Neural cell (in vitro differentiated cells): Measurements from ENCODE around the gene RNGTT. TPM values are rescaled to one million over a fixed set of nuclear protein-coding genes. Genes with fewer than 3 reads are reported as not detected.

ENCODE experiments used
- H2AFZ ChIP-seq: fragments of 200-600, 300-800 bp; sonication (generic), shearing (Covaris generic); 2 replicates; pipeline ENCODE4 v1.6.0; 2014; ENCODE audit warnings: low read depth, mild to moderate bottlenecking, antibody characterized with exemption, low read length, moderate library complexity
- H3F3A ChIP-seq: fragments of 200-600 bp; shearing (Covaris generic); 2 replicates; pipeline ENCODE4 v1.6.1; 2016; ENCODE audit warnings: mild to moderate bottlenecking, moderate library complexity, mixed read lengths, antibody characterized with exemption, low read length; ENCODE audit not compliant: insufficient read depth, poor library complexity, severe bottlenecking
- H3K27ac ChIP-seq: fragments of 200-600, 300-800 bp; sonication (generic), shearing (Covaris generic); 2 replicates; pipeline ENCODE4 v1.5.1; 2014; ENCODE audit warnings: mild to moderate bottlenecking, low read length, moderate library complexity
- H3K27me3 ChIP-seq: fragments of 300-800, 200-600 bp; sonication (generic), shearing (Covaris generic); 2 replicates; pipeline ENCODE4 v1.6.0; 2014; ENCODE audit warnings: mild to moderate bottlenecking, low read depth, low read length, moderate library complexity; ENCODE audit not compliant: insufficient read depth
- H3K36me3 ChIP-seq: fragments of 300-800, 200-600 bp; sonication (generic), shearing (Covaris generic); 2 replicates; pipeline ENCODE4 v1.5.1; 2014; ENCODE audit warnings: mild to moderate bottlenecking, antibody characterized with exemption, low read length, moderate library complexity; ENCODE audit not compliant: insufficient read depth
- H3K4me2 ChIP-seq: fragments of 300-800, 200-600 bp; sonication (generic), shearing (Covaris generic); 2 replicates; pipeline ENCODE4 v1.6.0; 2014; ENCODE audit warnings: mild to moderate bottlenecking, low read length
- H3K4me3 ChIP-seq: fragments of 300-800, 200-600 bp; sonication (generic), shearing (Covaris generic); 2 replicates; pipeline ENCODE4 v1.5.1; 2014; ENCODE audit warnings: mild to moderate bottlenecking, low read length, moderate library complexity
- H3K79me2 ChIP-seq: fragments of 200-600 bp; shearing (Covaris generic); replicated peaks from 2 replicates; pipeline ENCODE4 v1.6.0; 2014; ENCODE audit warnings: mild to moderate bottlenecking, low read length, moderate library complexity; ENCODE audit not compliant: insufficient read depth
- H3K9ac ChIP-seq: fragments of 300-800, 200-600 bp; sonication (generic), shearing (Covaris generic); 2 replicates; pipeline ENCODE4 v1.6.1; 2016; ENCODE audit warnings: mild to moderate bottlenecking, low read length, mixed read lengths
- H3K9me2 ChIP-seq: fragments of 200-600 bp; shearing (Covaris generic); 2 replicates; pipeline ENCODE4 v1.6.1; 2016; ENCODE audit warnings: mild to moderate bottlenecking, low read length, mixed read lengths; ENCODE audit not compliant: insufficient read depth
- H3K9me3 ChIP-seq: fragments of 200-600, 300-800 bp; sonication (generic), shearing (Covaris generic); 2 replicates; pipeline ENCODE4 v1.6.1; 2016; ENCODE audit warnings: mild to moderate bottlenecking, mixed run types, low read length, moderate library complexity, mixed read lengths
- H4K20me1 ChIP-seq: fragments of 200-600 bp; shearing (Covaris generic); 2 replicates; pipeline ENCODE4 v1.6.1; 2016; ENCODE audit warnings: mild to moderate bottlenecking, mixed run types; ENCODE audit not compliant: insufficient read depth
- CTCF ChIP-seq: fragments of 450-650 bp; IDR thresholded peaks from 2 replicates; pipeline ENCODE4 v1.5.1; 2014; ENCODE audit warnings: antibody characterized with exemption, mild to moderate bottlenecking, moderate library complexity; ENCODE audit not compliant: poor library complexity, severe bottlenecking
- EP300 ChIP-seq: fragments of 450-650 bp; conservative IDR thresholded peaks from 2 replicates; pipeline ENCODE4 v1.6.1; 2014; ENCODE audit warnings: antibody characterized with exemption, mild to moderate bottlenecking, moderate library complexity; ENCODE audit not compliant: poor library complexity, severe bottlenecking
- EZH2 ChIP-seq: fragments of 200-600, 300-800 bp; shearing (Covaris generic), sonication (generic); IDR thresholded peaks from 2 replicates; pipeline ENCODE4 v1.6.1; 2014; ENCODE audit warnings: antibody characterized with exemption, low read length, borderline replicate concordance, mild to moderate bottlenecking; ENCODE audit not compliant: insufficient read depth, poor library complexity, severe bottlenecking
- MXI1 ChIP-seq: fragments of 450-650 bp; conservative IDR thresholded peaks from 2 replicates; pipeline ENCODE4 v1.6.1; 2014; ENCODE audit warnings: antibody characterized with exemption, mild to moderate bottlenecking; ENCODE audit not compliant: poor library complexity, severe bottlenecking
- POLR2AphosphoS5 ChIP-seq: IDR thresholded peaks from 2 replicates; pipeline ENCODE4 v1.6.1; 2012
- RAD21 ChIP-seq: fragments of 450-650 bp; conservative IDR thresholded peaks from 2 replicates; pipeline ENCODE4 v1.6.1; 2014; ENCODE audit warnings: antibody characterized with exemption, mild to moderate bottlenecking, moderate library complexity
- SMC3 ChIP-seq: fragments of 450-650 bp; conservative IDR thresholded peaks from 2 replicates; pipeline ENCODE4 v1.6.1; 2014; ENCODE audit warnings: antibody characterized with exemption, mild to moderate bottlenecking, moderate library complexity; ENCODE audit not compliant: poor library complexity
- TAF1 ChIP-seq: IDR thresholded peaks from 2 replicates; pipeline ENCODE4 v1.6.1; 2012; ENCODE audit warnings: low read depth
- polyA plus RNA-seq: library from polyadenylated mRNA; depleted of rRNA; stranded (reverse); fragments of >200 nt; gene quantifications from 2 replicates; pipeline ENCODE4 v1.2.3, GENCODE V29; 2014
- TF ChIP-seq, protein P1 (sequence below): IDR thresholded peaks from 2 replicates; pipeline ENCODE4 v1.6.1; 2012; ENCODE audit warnings: borderline replicate concordance

Gene RNGTT
- polyA plus RNA-seq, 1 donor from 2014 or later, result 28.3 TPM

GRCh38 chr6:88631830-88632229 is 331.6 kb downstream of the RNGTT start:
- Histone ChIP-seq H3K4me2 (no peak overlapping the region), H3K9me2 (no peaks in the 10 kb centered on the region), H2AFZ (no peak overlapping the region), H3F3A (no peaks in the 10 kb centered on the region), H3K4me3 (no peak overlapping the region), H3K79me2 (no peaks in the 10 kb centered on the region), H3K9me3 (no peaks in the 10 kb centered on the region), H3K36me3 (no peaks in the 10 kb centered on the region), H4K20me1 (no peaks in the 10 kb centered on the region), H3K9ac (no peak overlapping the region), H3K27me3 (no peaks in the 10 kb centered on the region), H3K27ac (no peak overlapping the region)
- TF ChIP-seq TAF1 (no peak), CTCF (no peak)
- TF ChIP-seq, protein P1, sequence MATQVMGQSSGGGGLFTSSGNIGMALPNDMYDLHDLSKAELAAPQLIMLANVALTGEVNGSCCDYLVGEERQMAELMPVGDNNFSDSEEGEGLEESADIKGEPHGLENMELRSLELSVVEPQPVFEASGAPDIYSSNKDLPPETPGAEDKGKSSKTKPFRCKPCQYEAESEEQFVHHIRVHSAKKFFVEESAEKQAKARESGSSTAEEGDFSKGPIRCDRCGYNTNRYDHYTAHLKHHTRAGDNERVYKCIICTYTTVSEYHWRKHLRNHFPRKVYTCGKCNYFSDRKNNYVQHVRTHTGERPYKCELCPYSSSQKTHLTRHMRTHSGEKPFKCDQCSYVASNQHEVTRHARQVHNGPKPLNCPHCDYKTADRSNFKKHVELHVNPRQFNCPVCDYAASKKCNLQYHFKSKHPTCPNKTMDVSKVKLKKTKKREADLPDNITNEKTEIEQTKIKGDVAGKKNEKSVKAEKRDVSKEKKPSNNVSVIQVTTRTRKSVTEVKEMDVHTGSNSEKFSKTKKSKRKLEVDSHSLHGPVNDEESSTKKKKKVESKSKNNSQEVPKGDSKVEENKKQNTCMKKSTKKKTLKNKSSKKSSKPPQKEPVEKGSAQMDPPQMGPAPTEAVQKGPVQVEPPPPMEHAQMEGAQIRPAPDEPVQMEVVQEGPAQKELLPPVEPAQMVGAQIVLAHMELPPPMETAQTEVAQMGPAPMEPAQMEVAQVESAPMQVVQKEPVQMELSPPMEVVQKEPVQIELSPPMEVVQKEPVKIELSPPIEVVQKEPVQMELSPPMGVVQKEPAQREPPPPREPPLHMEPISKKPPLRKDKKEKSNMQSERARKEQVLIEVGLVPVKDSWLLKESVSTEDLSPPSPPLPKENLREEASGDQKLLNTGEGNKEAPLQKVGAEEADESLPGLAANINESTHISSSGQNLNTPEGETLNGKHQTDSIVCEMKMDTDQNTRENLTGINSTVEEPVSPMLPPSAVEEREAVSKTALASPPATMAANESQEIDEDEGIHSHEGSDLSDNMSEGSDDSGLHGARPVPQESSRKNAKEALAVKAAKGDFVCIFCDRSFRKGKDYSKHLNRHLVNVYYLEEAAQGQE, result no peak

GRCh38 chr6:88629838-88630494 is 333.5 kb downstream of the RNGTT start:
- TF ChIP-seq EP300 (no peak), POLR2AphosphoS5 (no peak), EZH2 (no peak), SMC3 (no peak), TAF1 (no peak), RAD21 (no peak), CTCF (no peak), MXI1 (no peak)
- TF ChIP-seq, protein P1, result no peak
- Histone ChIP-seq H3K9me3 (no peaks in the 10 kb centered on the region), H2AFZ (no peak overlapping the region), H3K27me3 (no peaks in the 10 kb centered on the region), H4K20me1 (no peaks in the 10 kb centered on the region), H3K79me2 (no peaks in the 10 kb centered on the region), H3K4me2 (no peak overlapping the region), H3F3A (no peaks in the 10 kb centered on the region), H3K4me3 (no peak overlapping the region), H3K36me3 (no peaks in the 10 kb centered on the region), H3K9me2 (no peaks in the 10 kb centered on the region), H3K27ac (no peak overlapping the region), H3K9ac (no peak overlapping the region)
